ENCODE results near the gene CTNNA3. TPM values are rescaled to one million over a fixed set of nuclear protein-coding genes. Genes with fewer than 3 reads are reported as not detected.

The CTNNA3 gene
- total and polyA plus RNA-seq, 5 experiments from 2014 or later: not detected

DNA sequence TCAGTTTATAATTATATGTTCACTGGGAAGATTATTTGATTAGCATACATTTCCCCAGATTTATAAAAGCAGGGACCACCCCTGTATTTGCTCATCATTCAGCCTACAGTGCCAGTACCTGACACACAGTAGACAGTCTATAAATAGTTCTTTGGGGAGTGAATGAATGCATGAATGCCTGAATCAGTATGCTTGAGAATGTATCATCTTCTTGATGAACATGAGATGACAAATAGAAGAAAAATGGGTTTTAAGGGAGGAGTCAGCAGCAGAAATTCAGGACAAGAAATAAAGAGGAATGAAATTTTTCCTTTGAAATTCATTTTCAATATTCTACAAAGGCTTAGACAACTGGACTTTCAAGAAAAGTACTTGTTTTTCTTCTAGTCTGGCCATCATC, 1066.0 kb downstream of the CTNNA3 start:
- Mint-ChIP-seq H3K4me1 (no peaks in the 10 kb centered on the region), H3K27me3 (no peaks in the 10 kb centered on the region), H3K36me3 (no peaks in the 10 kb centered on the region), H3K27ac (no peak overlapping the region), H3K9me3 (peaks cover 0 to 11% (median 2%) of the 10 kb centered on the region in 9 donors), H3K4me3 (no peak overlapping the region)
- POLR2A ChIA-PET: no interaction called here
- DNase-seq (no peak), ATAC-seq (no peak)

GRCh38 chr10:66627156-66627555, 1068.8 kb downstream of the CTNNA3 start:
- Mint-ChIP-seq H3K4me1 (no peaks in the 10 kb centered on the region), H3K9me3 (peaks cover 0 to 15% (median 4%) of the 10 kb centered on the region in 9 donors), H3K27ac (no peak overlapping the region), H3K4me3 (no peak overlapping the region), H3K27me3 (no peaks in the 10 kb centered on the region), H3K36me3 (no peaks in the 10 kb centered on the region)
- POLR2A ChIA-PET: no interaction called here
- ATAC-seq: no peak
- DNase-seq: no peak

GRCh38 chr10:66625709-66626590, 1070.0 kb downstream of the CTNNA3 start:
- H3K4me1 Mint-ChIP-seq: no peaks in the 10 kb centered on the region
- H3K27me3 Mint-ChIP-seq: no peaks in the 10 kb centered on the region
- H3K9me3 Mint-ChIP-seq: peaks cover 0 to 15% (median 5%) of the 10 kb centered on the region in 9 donors
- H3K36me3 Mint-ChIP-seq: no peaks in the 10 kb centered on the region
- DNase-seq: no peak
- H3K27ac Mint-ChIP-seq: no peak overlapping the region
- no peak for ATAC-seq
- POLR2A ChIA-PET: no interaction called here
- no peak overlapping the region for H3K4me3 Mint-ChIP-seq

GRCh38 chr10:66622050-66622449, 1073.9 kb downstream of the CTNNA3 start:
- H3K27ac Mint-ChIP-seq: no peak overlapping the region
- POLR2A ChIA-PET: no interaction called here
- no peaks in the 10 kb centered on the region for H3K36me3 Mint-ChIP-seq
- no peaks in the 10 kb centered on the region for H3K27me3 Mint-ChIP-seq
- H3K4me1 Mint-ChIP-seq: no peaks in the 10 kb centered on the region
- DNase-seq (no peak), ATAC-seq (no peak)
- H3K4me3 Mint-ChIP-seq: no peak overlapping the region
- H3K9me3 Mint-ChIP-seq: peaks cover 0 to 9% (median 3%) of the 10 kb centered on the region in 9 donors

DNA sequence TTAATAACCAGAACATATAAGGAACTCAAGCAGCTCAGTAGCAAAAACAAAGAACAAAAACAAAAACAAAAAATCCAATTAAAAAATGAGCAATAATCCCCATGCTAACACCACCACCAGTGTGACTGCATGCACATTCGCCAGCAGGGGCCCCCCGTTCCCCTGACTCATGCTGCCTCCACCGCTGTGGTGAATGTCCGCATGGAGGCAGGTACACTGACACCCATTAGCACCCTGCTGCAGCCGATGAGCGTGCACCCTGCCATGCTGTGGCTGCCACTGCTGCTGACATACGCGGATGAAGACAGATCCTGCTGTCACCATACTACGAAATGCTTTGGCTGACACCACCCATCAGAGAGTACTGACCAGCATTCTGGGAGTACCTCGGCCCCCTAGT, 1091.8 kb downstream of the CTNNA3 start:
- POLR2A ChIA-PET: no interaction called here
- Mint-ChIP-seq H3K9me3 (peaks cover 8 to 41% (median 21%) of the 10 kb centered on the region in 9 donors), H3K27me3 (no peaks in the 10 kb centered on the region), H3K4me3 (no peak overlapping the region), H3K36me3 (no peaks in the 10 kb centered on the region), H3K4me1 (no peaks in the 10 kb centered on the region), H3K27ac (no peak overlapping the region)
- ATAC-seq: no peak
- no peak for DNase-seq

GRCh38 chr10:66591865-66592264, 1104.1 kb downstream of the CTNNA3 start:
- Mint-ChIP-seq H3K36me3 (no peaks in the 10 kb centered on the region), H3K27me3 (no peaks in the 10 kb centered on the region), H3K4me1 (no peaks in the 10 kb centered on the region), H3K9me3 (peaks cover 0 to 17% (median 5%) of the 10 kb centered on the region in 9 donors), H3K27ac (no peak overlapping the region), H3K4me3 (no peak overlapping the region)
- POLR2A ChIA-PET: no interaction called here
- DNase-seq: no peak
- no peak for ATAC-seq

GRCh38 chr10:66587680-66588050, 1108.3 kb downstream of the CTNNA3 start:
- Mint-ChIP-seq H3K4me1 (no peaks in the 10 kb centered on the region), H3K4me3 (no peak overlapping the region), H3K36me3 (no peaks in the 10 kb centered on the region), H3K27ac (no peak overlapping the region), H3K9me3 (peaks cover 0 to 18% (median 4%) of the 10 kb centered on the region in 9 donors), H3K27me3 (no peaks in the 10 kb centered on the region)
- POLR2A ChIA-PET: no interaction called here
- DNase-seq: no peak
- ATAC-seq: no peak

DNA sequence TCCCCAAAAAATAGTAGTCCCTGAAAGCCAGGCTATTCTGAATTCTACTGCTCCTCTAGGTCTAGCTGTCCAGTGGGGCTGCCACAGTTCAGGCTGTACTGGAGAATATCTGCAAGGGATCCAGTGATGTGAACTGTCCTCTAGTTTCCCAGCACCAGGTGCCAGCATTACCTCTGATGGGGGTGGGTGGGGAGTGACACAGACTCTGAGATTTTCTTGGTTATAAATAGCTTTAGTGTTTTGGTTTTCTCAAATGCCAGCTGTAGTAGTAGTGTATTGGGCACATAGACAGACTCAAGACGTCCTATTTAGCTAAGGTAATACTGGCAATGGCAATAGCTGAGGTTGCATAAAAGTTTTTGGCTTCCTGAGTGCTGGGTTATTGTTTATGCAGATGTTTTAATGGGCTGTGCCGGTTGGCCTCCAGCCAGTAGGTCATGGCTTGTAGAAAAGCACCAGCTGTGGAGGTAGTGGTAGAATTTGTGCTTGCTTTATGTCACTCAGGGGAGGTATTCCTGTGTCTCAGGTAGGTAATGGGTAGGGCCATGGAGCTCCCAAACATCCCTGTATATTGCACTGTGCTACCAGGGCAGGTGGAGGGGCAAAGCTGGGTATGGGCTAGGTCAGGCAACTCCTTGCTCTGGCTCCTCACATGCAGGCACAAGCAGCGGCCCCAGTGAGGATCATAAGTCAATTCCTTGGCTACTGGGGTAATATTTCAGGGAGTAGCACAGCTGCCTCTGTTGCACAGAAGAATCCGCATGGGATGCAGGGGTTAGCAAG, 1108.9 kb downstream of the CTNNA3 start:
- no peaks in the 10 kb centered on the region for H3K4me1 Mint-ChIP-seq
- ATAC-seq: no peak
- POLR2A ChIA-PET: no interaction called here

DNA sequence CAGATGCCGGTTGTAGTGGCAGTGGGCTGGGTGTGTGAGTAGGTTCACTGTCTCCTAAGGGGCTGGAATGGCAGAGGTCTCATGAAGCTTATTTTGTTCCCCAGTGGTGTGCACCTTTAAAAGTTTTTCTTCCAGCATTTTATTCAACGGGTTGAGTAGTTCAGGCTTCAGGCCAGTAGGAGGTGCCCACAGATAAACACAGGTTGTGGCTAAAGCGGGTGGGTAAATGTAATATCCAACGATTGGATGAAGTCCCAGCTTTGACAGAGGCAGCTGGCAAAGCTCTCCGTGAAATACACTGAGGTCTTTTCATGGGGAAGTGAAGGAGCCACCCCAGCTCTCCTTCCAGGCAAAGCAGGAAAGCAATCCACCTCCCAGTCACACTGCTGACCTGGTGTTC, 1109.9 kb downstream of the CTNNA3 start:
- Mint-ChIP-seq H3K4me1 (no peaks in the 10 kb centered on the region), H3K4me3 (no peak overlapping the region), H3K27ac (no peak overlapping the region), H3K36me3 (no peaks in the 10 kb centered on the region), H3K27me3 (no peaks in the 10 kb centered on the region), H3K9me3 (peaks cover 0 to 17% (median 4%) of the 10 kb centered on the region in 9 donors)
- POLR2A ChIA-PET: no interaction called here
- ATAC-seq: no peak
- no peak for DNase-seq

More for the DNA sequence above, 1108.9 kb downstream of the CTNNA3 start:
- Mint-ChIP-seq H3K4me3 (no peak overlapping the region), H3K27me3 (no peaks in the 10 kb centered on the region), H3K27ac (no peak overlapping the region), H3K36me3 (no peaks in the 10 kb centered on the region), H3K9me3 (peaks cover 0 to 17% (median 4%) of the 10 kb centered on the region in 9 donors)
- DNase-seq: no peak

- DNase-seq (no peak), ATAC-seq (no peak)
- Mint-ChIP-seq H3K4me3 (no peak overlapping the region), H3K27ac (no peak overlapping the region), H3K27me3 (no peaks in the 10 kb centered on the region), H3K36me3 (no peaks in the 10 kb centered on the region), H3K4me1 (no peaks in the 10 kb centered on the region), H3K9me3 (peaks cover 0 to 15% (median 2%) of the 10 kb centered on the region in 9 donors)
- POLR2A ChIA-PET: no interaction called here
These were observed 1120.6 kb downstream of the CTNNA3 start for GRCh38 chr10:66575251-66575855.

GRCh38 chr10:66572700-66573099, 1123.3 kb downstream of the CTNNA3 start:
- DNase-seq: no peak
- Mint-ChIP-seq H3K27ac (no peak overlapping the region), H3K4me3 (no peak overlapping the region), H3K4me1 (no peaks in the 10 kb centered on the region), H3K36me3 (no peaks in the 10 kb centered on the region), H3K9me3 (peaks cover 0 to 13% (median 3%) of the 10 kb centered on the region in 9 donors), H3K27me3 (no peaks in the 10 kb centered on the region)
- POLR2A ChIA-PET: no interaction called here
- ATAC-seq: no peak

DNA sequence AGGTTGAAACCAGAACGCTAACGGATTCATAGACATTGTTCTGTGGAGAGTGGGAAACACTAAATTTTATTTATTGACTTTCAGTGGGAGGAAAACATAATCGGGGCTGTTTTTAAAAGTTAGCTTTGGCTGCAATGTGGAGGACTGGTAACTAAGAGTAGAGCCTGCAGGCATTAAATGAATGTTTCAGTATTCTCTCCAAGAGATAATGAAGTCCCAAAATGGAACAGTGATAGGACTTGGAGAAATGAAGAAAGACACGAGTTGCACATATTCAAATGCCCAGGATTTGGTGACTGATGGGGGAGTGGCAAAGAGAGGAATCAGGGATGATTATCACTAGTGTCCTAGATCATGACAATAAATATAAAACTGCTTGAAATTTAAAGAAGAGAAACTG, 1130.0 kb downstream of the CTNNA3 start:
- no peak overlapping the region for H3K4me3 Mint-ChIP-seq
- DNase-seq: no peak
- no peaks in the 10 kb centered on the region for H3K27me3 Mint-ChIP-seq
- H3K27ac Mint-ChIP-seq: no peak overlapping the region
- POLR2A ChIA-PET: no interaction called here
- no peaks in the 10 kb centered on the region for H3K4me1 Mint-ChIP-seq
- H3K9me3 Mint-ChIP-seq: peaks cover 0 to 19% (median 4%) of the 10 kb centered on the region in 9 donors
- H3K36me3 Mint-ChIP-seq: no peaks in the 10 kb centered on the region
- no peak for ATAC-seq

DNA sequence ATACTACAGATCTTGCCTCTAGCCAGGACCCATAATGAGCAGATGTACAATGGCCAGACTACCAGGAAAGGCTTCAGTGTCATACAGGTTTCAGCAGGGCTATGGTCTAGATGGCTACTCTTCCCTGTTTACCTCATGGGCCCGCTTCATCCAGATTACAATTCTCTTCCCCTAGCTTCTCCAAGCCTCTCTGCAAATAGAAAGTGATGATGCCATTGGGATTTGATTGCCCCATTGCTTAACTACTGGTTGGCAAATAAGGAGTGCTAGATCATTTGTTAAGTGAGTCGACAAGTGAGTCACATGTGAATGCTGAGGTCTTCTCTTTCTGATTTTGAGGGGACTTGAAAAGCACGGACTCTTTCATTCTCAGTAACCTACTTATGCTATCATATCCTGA, 1131.7 kb downstream of the CTNNA3 start:
- ATAC-seq: no peak
- Mint-ChIP-seq H3K36me3 (no peaks in the 10 kb centered on the region), H3K27me3 (no peaks in the 10 kb centered on the region), H3K4me1 (no peaks in the 10 kb centered on the region), H3K27ac (no peak overlapping the region), H3K9me3 (peaks cover 0 to 19% (median 5%) of the 10 kb centered on the region in 9 donors), H3K4me3 (no peak overlapping the region)
- POLR2A ChIA-PET: no interaction called here
- no peak for DNase-seq

Data from naive thymus-derived CD8-positive, alpha-beta T cell (primary cell).